IPS-18a (cell line): ENCODE data around the gene SRP9.
"Not testable (repeated sequence)": the region's sequence is repeated elsewhere in the genome, so short reads cannot be mapped to it uniquely, and the experiment has no call there.

Experiments
- H3K27ac ChIP-seq: one replicate; pipeline ENCODE4 v1.5.1; 2013; ENCODE audit warnings: low read length
- H3K27me3 ChIP-seq: one replicate; pipeline ENCODE4 v1.6.1; 2013; ENCODE audit warnings: mild to moderate bottlenecking, low read length; ENCODE audit not compliant: control insufficient read depth, insufficient read depth
- H3K36me3 ChIP-seq: one replicate; pipeline ENCODE4 v1.6.1; 2013; ENCODE audit warnings: low read depth, low read length; ENCODE audit not compliant: control insufficient read depth
- H3K4me1 ChIP-seq: one replicate; pipeline ENCODE4 v1.6.1; 2013; ENCODE audit warnings: low read depth, low read length; ENCODE audit not compliant: control insufficient read depth
- H3K4me3 ChIP-seq: one replicate; pipeline ENCODE4 v1.5.1; 2013; ENCODE audit warnings: low read length
- H3K9ac ChIP-seq: one replicate; pipeline ENCODE4 v1.6.1; 2013; ENCODE audit warnings: mild to moderate bottlenecking, low read length, moderate library complexity
- H3K9me3 ChIP-seq: one replicate; pipeline ENCODE4 v1.6.1; 2013; ENCODE audit warnings: low read depth, low read length; ENCODE audit not compliant: control insufficient read depth

The SRP9 gene

GRCh38 chr1:225812488-225813213 lies 35.0 kb downstream of the SRP9 start:
- Histone ChIP-seq H3K4me1 (peaks cover 26% of the 10 kb centered on the region), H3K9me3 (no peaks in the 10 kb centered on the region), H3K4me3 (no peak overlapping the region), H3K27me3 (peaks cover 10% of the 10 kb centered on the region), H3K36me3 (no peaks in the 10 kb centered on the region), H3K9ac (no peak overlapping the region), H3K27ac (no peak overlapping the region)

DNA sequence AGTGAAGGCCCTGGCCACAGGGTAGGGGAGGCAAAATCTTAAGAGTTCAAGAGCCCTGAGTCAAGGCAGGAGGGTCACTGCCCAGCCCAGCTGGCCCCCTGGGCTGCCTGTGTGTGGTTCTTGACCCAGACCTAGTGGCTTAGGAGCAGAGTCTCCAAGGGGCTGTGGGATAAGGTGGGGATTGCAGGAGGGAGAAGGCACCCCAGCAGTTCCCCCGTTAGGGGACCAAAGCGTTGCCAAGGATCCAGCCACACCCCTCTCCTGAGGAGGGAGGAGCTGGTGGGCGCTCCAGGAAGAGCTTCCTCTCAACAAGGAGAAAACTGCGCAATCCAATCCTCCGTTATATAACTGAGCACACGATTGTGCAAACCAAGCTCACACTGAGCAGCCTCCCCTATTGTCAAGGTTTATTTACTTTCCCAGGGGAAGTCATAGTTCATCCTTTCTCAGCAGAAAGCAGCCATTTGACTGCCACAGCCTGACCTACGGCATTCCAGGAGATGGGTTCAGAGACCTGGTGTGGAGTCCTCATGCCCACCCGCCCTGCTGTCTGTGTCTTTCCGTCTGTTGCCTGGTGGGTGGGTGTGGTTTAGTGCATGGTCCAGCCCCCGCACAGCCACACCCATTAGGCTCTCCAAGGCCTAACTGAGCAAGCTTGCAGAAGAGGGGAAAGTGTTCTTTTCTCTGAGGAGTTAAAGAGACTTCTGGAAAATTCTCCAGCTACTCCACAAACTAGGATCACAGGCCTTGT lies 35.8 kb downstream of the SRP9 start:
- H3K27me3 ChIP-seq, result peaks cover 10% of the 10 kb centered on the region
- no peaks in the 10 kb centered on the region for H3K9me3 ChIP-seq
- peaks cover 33% of the 10 kb centered on the region for H3K4me1 ChIP-seq
- no peak overlapping the region for H3K27ac ChIP-seq
- H3K36me3 ChIP-seq, result no peaks in the 10 kb centered on the region
- no peak overlapping the region for H3K4me3 ChIP-seq
- H3K9ac ChIP-seq, result no peak overlapping the region

DNA sequence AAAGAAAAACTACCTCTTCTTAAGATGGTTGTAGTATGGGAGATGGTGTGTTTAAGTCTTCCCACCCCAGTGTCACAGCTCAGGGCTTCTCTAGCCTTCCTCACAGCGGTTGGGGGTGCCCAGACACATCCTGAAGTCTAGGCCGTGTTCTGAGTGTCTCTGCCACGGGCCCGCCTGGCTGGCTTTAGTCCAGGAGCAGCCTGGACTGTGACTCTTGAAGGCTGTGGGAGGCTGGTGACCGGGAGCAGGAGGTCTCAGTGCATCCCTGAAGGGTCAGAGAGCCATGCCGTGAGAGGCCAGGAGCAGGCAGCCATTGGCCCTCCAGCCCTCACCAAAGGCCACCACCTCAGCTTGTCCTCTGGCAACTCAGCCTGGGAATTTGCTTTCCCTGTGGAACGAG lies 36.8 kb downstream of the SRP9 start:
- Histone ChIP-seq H3K4me1 (peaks cover 34% of the 10 kb centered on the region), H3K9me3 (no peaks in the 10 kb centered on the region), H3K9ac (no peak overlapping the region), H3K36me3 (no peaks in the 10 kb centered on the region), H3K27me3 (peaks cover 10% of the 10 kb centered on the region), H3K4me3 (no peak overlapping the region), H3K27ac (no peak overlapping the region)

DNA sequence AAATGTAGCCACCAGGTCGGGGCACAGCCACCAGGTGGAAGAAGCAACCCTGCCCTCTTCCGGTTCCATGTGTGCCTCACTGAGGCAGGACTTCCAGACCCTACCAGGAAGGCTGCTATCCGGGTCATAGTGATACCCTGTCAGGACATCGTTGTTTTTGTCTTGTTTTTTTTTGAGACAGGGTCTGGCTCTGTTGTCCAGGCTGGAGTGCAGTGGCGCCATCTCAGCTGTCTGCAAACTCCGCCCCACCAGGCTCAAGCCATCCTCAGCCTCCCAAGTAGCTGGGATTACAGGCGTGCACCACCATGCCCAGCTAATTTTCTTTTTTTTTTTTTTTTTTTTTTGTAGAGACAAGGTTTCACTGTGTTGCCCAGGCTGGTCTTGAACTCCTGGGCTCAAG lies 37.5 kb downstream of the SRP9 start:
- H3K27ac ChIP-seq, H3K9ac ChIP-seq, H3K9me3 ChIP-seq, H3K36me3 ChIP-seq, H3K27me3 ChIP-seq, H3K4me3 ChIP-seq: not testable (repeated sequence)
- peaks cover 34% of the 10 kb centered on the region for H3K4me1 ChIP-seq

DNA sequence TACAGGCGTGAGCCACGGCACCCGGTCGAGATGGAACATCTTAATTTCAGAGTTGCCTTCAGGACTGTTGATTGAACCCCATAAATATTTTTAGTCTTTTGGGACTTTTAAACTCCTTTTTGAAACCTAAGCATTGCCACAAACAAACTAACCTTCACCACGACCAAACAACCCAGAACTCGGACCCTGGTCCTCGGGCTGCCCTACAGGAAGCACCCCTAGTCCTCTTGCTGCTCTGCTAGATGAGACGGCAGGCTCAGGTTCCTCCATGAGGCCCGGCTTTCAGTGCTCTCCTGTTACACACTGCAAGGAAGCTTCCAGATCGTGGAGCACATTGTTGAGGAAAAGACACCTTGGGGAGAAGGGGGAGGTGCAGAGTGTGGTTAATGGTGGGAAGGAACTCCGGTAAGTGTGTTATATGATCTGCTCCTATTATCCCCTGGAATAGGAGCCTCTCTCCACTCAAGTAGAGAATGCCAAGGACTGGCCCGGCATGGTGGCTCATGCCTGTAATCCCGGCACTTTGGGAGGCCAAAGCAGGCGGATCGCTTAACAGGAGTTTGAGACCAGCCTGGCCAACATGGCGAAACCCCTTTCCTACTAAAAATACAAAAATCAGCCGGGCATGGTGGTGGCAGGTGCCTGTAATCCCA lies 38.0 kb downstream of the SRP9 start:
- Histone ChIP-seq H3K36me3 (no peaks in the 10 kb centered on the region), H3K4me3 (no peak overlapping the region), H3K9ac (no peak overlapping the region), H3K9me3 (no peaks in the 10 kb centered on the region), H3K4me1 (peaks cover 34% of the 10 kb centered on the region), H3K27ac (no peak overlapping the region), H3K27me3 (peaks cover 10% of the 10 kb centered on the region)

DNA sequence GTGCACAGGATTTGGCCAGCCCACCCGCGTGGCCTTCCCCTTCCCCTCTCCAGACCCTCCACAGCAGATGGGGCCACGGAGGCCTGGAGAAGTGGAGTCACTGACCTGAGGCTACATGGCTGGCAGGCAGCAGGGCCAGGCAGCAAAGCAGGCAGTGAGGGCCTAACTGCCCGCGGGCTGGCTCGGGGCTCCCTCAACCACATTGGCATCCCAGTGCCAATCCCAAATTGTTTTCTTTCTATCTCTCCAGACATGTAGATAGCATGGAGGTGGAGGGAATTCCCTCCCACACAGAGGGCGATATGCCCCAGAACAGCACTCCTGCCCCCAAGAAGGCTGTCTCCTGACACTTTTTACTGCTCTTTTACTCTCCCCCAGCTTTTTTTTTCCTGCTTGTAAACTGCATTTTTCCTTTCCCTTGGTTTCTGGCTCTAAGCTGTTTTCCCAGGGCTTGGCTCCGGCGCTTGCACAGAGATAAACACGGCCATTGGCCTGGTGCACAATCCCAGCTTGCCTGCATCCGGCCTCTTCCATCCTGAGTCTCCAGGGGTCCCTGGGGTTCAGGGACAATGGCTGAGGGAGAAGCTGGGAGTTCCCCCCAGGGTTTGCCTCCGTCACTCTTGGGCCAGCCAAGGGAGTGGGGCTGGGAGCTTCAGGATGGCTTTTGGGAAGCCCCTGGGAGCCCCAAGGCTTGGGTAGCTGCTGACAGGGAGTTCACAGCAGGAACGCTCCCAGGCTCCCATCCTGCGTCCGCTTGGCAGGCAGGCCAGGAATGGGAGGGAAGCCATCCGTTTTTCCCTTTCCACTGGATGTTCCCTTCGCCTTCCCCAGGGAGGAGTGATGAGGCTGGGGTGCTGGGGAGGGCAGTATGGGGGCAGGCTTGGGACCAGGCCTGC lies 39.3 kb downstream of the SRP9 start:
- no peaks in the 10 kb centered on the region for H3K27me3 ChIP-seq
- peak overlapping the region; percentile 6 for H3K9ac ChIP-seq
- no peaks in the 10 kb centered on the region for H3K9me3 ChIP-seq
- no peaks in the 10 kb centered on the region for H3K36me3 ChIP-seq
- peaks cover 28% of the 10 kb centered on the region for H3K4me1 ChIP-seq
- H3K4me3 ChIP-seq, result no peak overlapping the region
- no peak overlapping the region for H3K27ac ChIP-seq

GRCh38 chr1:225817611-225818061 lies 40.0 kb downstream of the SRP9 start:
- H3K27me3 ChIP-seq, result no peaks in the 10 kb centered on the region
- no peaks in the 10 kb centered on the region for H3K36me3 ChIP-seq
- no peaks in the 10 kb centered on the region for H3K9me3 ChIP-seq
- H3K4me1 ChIP-seq, result peaks cover 28% of the 10 kb centered on the region
- no peak overlapping the region for H3K27ac ChIP-seq
- H3K9ac ChIP-seq, result peak overlapping the region; percentile 6
- H3K4me3 ChIP-seq, result no peak overlapping the region

GRCh38 chr1:225818229-225818628 lies 40.6 kb downstream of the SRP9 start:
- Histone ChIP-seq H3K9ac (no peak overlapping the region), H3K36me3 (no peaks in the 10 kb centered on the region), H3K9me3 (no peaks in the 10 kb centered on the region), H3K27me3 (no peaks in the 10 kb centered on the region), H3K4me3 (no peak overlapping the region), H3K27ac (no peak overlapping the region), H3K4me1 (peaks cover 28% of the 10 kb centered on the region)

- Histone ChIP-seq H3K27me3 (no peaks in the 10 kb centered on the region), H3K9ac (no peak overlapping the region)
Observed at GRCh38 chr1:225819346-225820192, 41.9 kb downstream of the SRP9 start.

GRCh38 chr1:225820522-225821120 lies 43.0 kb downstream of the SRP9 start:
- Histone ChIP-seq H3K4me3 (no peak overlapping the region), H3K27me3 (no peaks in the 10 kb centered on the region), H3K9ac (no peak overlapping the region), H3K9me3 (no peaks in the 10 kb centered on the region), H3K27ac (no peak overlapping the region), H3K36me3 (no peaks in the 10 kb centered on the region), H3K4me1 (peaks cover 36% of the 10 kb centered on the region)

More at GRCh38 chr1:225819346-225820192, 41.9 kb downstream of the SRP9 start:
- Histone ChIP-seq H3K36me3 (no peaks in the 10 kb centered on the region), H3K27ac (no peak overlapping the region), H3K4me1 (peaks cover 29% of the 10 kb centered on the region), H3K4me3 (no peak overlapping the region), H3K9me3 (no peaks in the 10 kb centered on the region)
